Panc1 (cell line): ENCODE data around the gene LRRFIP2. TPM values are rescaled to one million over a fixed set of nuclear protein-coding genes. Genes with fewer than 3 reads are reported as not detected.

Source experiments
- ATAC-seq: fragments of 200-7000 bp; cut with Tn5 transposase; 2 replicates; pipeline ENCODE4 v1.9.1; 2020; ENCODE audit warnings: mild to moderate bottlenecking, moderate library complexity
- BruUV-seq: library from RNA; stranded (reverse); fragments of 400-500 nt; replicated peaks from 2 replicates; lab custom pipeline; 2021; lab: Mats Ljungman, UMichigan
- CTCF ChIA-PET: fragments of 300-600 bp; sonication (Branson Sonifier 250); formaldehyde crosslinking; loops from one replicate; lab custom pipeline; 2022; ENCODE audit warnings: antibody characterized with exemption; lab: Charles Lee
- POLR2A ChIA-PET: fragments of 300-600 bp; sonication (Branson Sonifier 250); formaldehyde crosslinking; loops from one replicate; lab custom pipeline; 2022; ENCODE audit warnings: antibody characterized with exemption; lab: Charles Lee
- DNase-seq: peaks from one replicate; pipeline ENCODE4 v3.0.0-alpha.2; 2010; ENCODE audit warnings: low read depth, low spot score
- H3K27ac ChIP-seq: 2 replicates; pipeline ENCODE4 v1.5.1; 2011; ENCODE audit warnings: mild to moderate bottlenecking, low read length, inconsistent platforms
- H3K27me3 ChIP-seq: fragments of 200-500 bp; sonication (Bioruptor generic); 2 replicates; pipeline ENCODE4 v1.6.0; 2014; ENCODE audit warnings: low read length, inconsistent platforms; ENCODE audit not compliant: control insufficient read depth, insufficient read depth
- H3K36me3 ChIP-seq: fragments of 200-500 bp; sonication (Bioruptor generic); 2 replicates; pipeline ENCODE4 v1.5.1; 2014; ENCODE audit warnings: inconsistent platforms, mild to moderate bottlenecking, low read length, moderate library complexity; ENCODE audit not compliant: control insufficient read depth, insufficient read depth
- H3K4me1 ChIP-seq: 2 replicates; pipeline ENCODE4 v1.5.1; 2011; ENCODE audit warnings: inconsistent platforms, mild to moderate bottlenecking, low read length, moderate library complexity; ENCODE audit not compliant: control insufficient read depth, insufficient read depth
- H3K4me3 ChIP-seq, 2 experiments: 2 replicates each; pipeline ENCODE4 v1.5.1; 2011 to 2012; ENCODE audit warnings: low read depth in 2 of 2, low read length in 2 of 2, mild to moderate bottlenecking in 2 of 2, inconsistent platforms in 1 of 2, moderate library complexity in 1 of 2
- H3K9me3 ChIP-seq: fragments of 200-500 bp; sonication (Bioruptor generic); 2 replicates; pipeline ENCODE4 v1.5.1; 2014; ENCODE audit warnings: low read depth, mild to moderate bottlenecking, inconsistent platforms, low read length, moderate library complexity; ENCODE audit not compliant: control insufficient read depth, insufficient read depth
- CTCF ChIP-seq: fragments of 450-650 bp; IDR thresholded peaks from 2 replicates; pipeline ENCODE4 v1.5.1; 2017; ENCODE audit warnings: mild to moderate bottlenecking
- POLR2AphosphoS5 ChIP-seq: IDR thresholded peaks from 2 replicates; pipeline ENCODE4 v1.6.1; 2012; ENCODE audit warnings: mild to moderate bottlenecking, low read depth, low read length, moderate library complexity
- SIN3A ChIP-seq: IDR thresholded peaks from 2 replicates; pipeline ENCODE4 v1.6.1; 2012; ENCODE audit warnings: low read depth, mild to moderate bottlenecking, low read length, moderate library complexity, borderline replicate concordance; ENCODE audit not compliant: insufficient read depth
- TCF7L2 ChIP-seq: IDR thresholded peaks from 2 replicates; pipeline ENCODE4 v1.6.1; 2011; ENCODE audit warnings: mild to moderate bottlenecking, low read depth, low read length, inconsistent platforms
- in situ Hi-C: cut with HindIII; loops from 2 replicates; pipeline ENCODE4 v1.10.0; 2016; ENCODE audit warnings: low sequenced_read_pairs, low pct_unique_long_range_greater_than_20kb
- intact Hi-C: fragments of 100-400 bp; cut with micrococcal nuclease; formaldehyde crosslinking; loops from one replicate; pipeline ENCODE4 v1.10.0; 2022; ENCODE audit not compliant: unreplicated experiment
- total RNA-seq: library from RNA; stranded (reverse); gene quantifications from one replicate; pipeline ENCODE4 v1.2.1, GENCODE V29; 2021; ENCODE audit not compliant: unreplicated experiment
- TF ChIP-seq, protein P1 (sequence below), 2 experiments: IDR thresholded peaks; 2 replicates each; pipeline ENCODE4 v1.6.1; 2011 to 2012; ENCODE audit warnings: low read depth in 2 of 2, control low read depth in 1 of 2, low read length in 1 of 2, mild to moderate bottlenecking in 1 of 2, moderate library complexity in 1 of 2; ENCODE audit not compliant: insufficient read depth in 1 of 2

The LRRFIP2 gene
- total RNA-seq, 1 experiment from 2014 or later = 32.3 TPM

- H3K4me1 ChIP-seq = no peaks in the 10 kb centered on the region
- H3K27me3 ChIP-seq = no peaks in the 10 kb centered on the region
- ChIA-PET POLR2A (no interaction called here), CTCF (no interaction called here)
- H3K36me3 ChIP-seq = no peaks in the 10 kb centered on the region; the same call in 1 of the 2 replicates
- TF ChIP-seq POLR2AphosphoS5 (no peak), CTCF (no peak), TCF7L2 (no peak), SIN3A (no peak)
- TF ChIP-seq, protein P1, sequence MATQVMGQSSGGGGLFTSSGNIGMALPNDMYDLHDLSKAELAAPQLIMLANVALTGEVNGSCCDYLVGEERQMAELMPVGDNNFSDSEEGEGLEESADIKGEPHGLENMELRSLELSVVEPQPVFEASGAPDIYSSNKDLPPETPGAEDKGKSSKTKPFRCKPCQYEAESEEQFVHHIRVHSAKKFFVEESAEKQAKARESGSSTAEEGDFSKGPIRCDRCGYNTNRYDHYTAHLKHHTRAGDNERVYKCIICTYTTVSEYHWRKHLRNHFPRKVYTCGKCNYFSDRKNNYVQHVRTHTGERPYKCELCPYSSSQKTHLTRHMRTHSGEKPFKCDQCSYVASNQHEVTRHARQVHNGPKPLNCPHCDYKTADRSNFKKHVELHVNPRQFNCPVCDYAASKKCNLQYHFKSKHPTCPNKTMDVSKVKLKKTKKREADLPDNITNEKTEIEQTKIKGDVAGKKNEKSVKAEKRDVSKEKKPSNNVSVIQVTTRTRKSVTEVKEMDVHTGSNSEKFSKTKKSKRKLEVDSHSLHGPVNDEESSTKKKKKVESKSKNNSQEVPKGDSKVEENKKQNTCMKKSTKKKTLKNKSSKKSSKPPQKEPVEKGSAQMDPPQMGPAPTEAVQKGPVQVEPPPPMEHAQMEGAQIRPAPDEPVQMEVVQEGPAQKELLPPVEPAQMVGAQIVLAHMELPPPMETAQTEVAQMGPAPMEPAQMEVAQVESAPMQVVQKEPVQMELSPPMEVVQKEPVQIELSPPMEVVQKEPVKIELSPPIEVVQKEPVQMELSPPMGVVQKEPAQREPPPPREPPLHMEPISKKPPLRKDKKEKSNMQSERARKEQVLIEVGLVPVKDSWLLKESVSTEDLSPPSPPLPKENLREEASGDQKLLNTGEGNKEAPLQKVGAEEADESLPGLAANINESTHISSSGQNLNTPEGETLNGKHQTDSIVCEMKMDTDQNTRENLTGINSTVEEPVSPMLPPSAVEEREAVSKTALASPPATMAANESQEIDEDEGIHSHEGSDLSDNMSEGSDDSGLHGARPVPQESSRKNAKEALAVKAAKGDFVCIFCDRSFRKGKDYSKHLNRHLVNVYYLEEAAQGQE (IDR thresholded peaks at IDR 0.05; ENCODE audit: insufficient read depth in 1 of 2, low read depth in 2 of 2, low read length in 1 of 2) = no peak
- no peaks in the 10 kb centered on the region for H3K9me3 ChIP-seq
- DNase-seq (no peak), ATAC-seq (no peak)
- H3K4me3 ChIP-seq = no peak overlapping the region
- in situ Hi-C loops (no loop called here), intact Hi-C loops (no loop called here)
- no TSS peak for BruUV-seq
- no peak overlapping the region for H3K27ac ChIP-seq
Measured at GRCh38 chr3:37068031-37068430, 106.4 kb downstream of the LRRFIP2 start.

GRCh38 chr3:37067577-37067976 lies 106.8 kb downstream of the LRRFIP2 start:
- H3K4me3 ChIP-seq = no peak overlapping the region
- no peaks in the 10 kb centered on the region; the same call in 1 of the 2 replicates for H3K36me3 ChIP-seq
- ATAC-seq (no peak), DNase-seq (no peak)
- no peaks in the 10 kb centered on the region for H3K27me3 ChIP-seq
- TF ChIP-seq TCF7L2 (no peak), POLR2AphosphoS5 (no peak), SIN3A (no peak), CTCF (no peak)
- ChIA-PET POLR2A (no interaction called here), CTCF (no interaction called here)
- BruUV-seq = no TSS peak
- in situ Hi-C loops = no loop called here
- H3K27ac ChIP-seq = no peak overlapping the region
- no peaks in the 10 kb centered on the region for H3K4me1 ChIP-seq
- intact Hi-C loops = no loop called here
- H3K9me3 ChIP-seq = no peaks in the 10 kb centered on the region
